Left lung (tissue), 10 donors: Measurements from ENCODE around the gene SLC27A3. TPM values are rescaled to one million over a fixed set of nuclear protein-coding genes. Genes with fewer than 3 reads are reported as not detected.
A peak's percentile ranks its signal among the peaks of the same experiment; 100 is the strongest.

Experiments
- ATAC-seq: fragments of 200-7000 bp; cut with Tn5 transposase; one replicate; pipeline ENCODE4 v1.9.1; 2020; ENCODE audit warnings: moderate library complexity
- DNase-seq, 4 donors: peaks; one replicate each; pipeline ENCODE4 v3.0.0-alpha.2; 2013 to 2020
- H3K27ac ChIP-seq, 2 donors: fragments of 200-600 bp; sonication (generic) in 1 of 2; one replicate each; pipeline versions ENCODE4 v1.5.0 to v1.8.0; 2020 to 2021
- H3K27me3 ChIP-seq, 2 donors: fragments of 200-600 bp; sonication (generic) in 1 of 2; one replicate each; pipeline versions ENCODE4 v1.5.0 to v1.8.0; 2020 to 2021
- H3K36me3 ChIP-seq, 2 donors: fragments of 200-600 bp; sonication (generic) in 1 of 2; one replicate each; pipeline versions ENCODE4 v1.5.0 to v1.8.0; 2020 to 2021
- H3K4me1 ChIP-seq, 2 donors: fragments of 200-600 bp; one replicate each; pipeline ENCODE4 v1.8.0; 2021
- H3K4me3 ChIP-seq, 2 donors: fragments of 200-600 bp; sonication (generic) in 1 of 2; one replicate each; pipeline versions ENCODE4 v1.5.0 to v1.8.0; 2020 to 2021; ENCODE audit warnings: mild to moderate bottlenecking in 1 of 2
- H3K9me3 ChIP-seq, 2 donors: fragments of 200-600 bp; sonication (generic) in 1 of 2; one replicate each; pipeline versions ENCODE4 v1.5.0 to v1.8.0; 2020 to 2021
- intact Hi-C, 2 donors: fragments of 100-400 bp; cut with DNase I; formaldehyde crosslinking; loops; one replicate each; pipeline versions ENCODE4 v1.11.2 to v1.14.2; 2022
- polyA plus RNA-seq, 6 donors: library from polyadenylated mRNA; unstranded; fragments of 120-200 nt; gene quantifications; one replicate each; pipeline ENCODE4 v1.2.1, GENCODE V29; 2013; ENCODE audit not compliant: insufficient read length in 6 of 6
- total RNA-seq, 2 donors: library from RNA; stranded (reverse); fragmentation: NEBNext Ultra II Directional; extraction: Animal tissue kit (Norgen Biotek cat#: 25700); gene quantifications; one replicate each; pipeline ENCODE4 v1.2.1, GENCODE V29; 2021
- TF ChIP-seq, protein P1 (sequence below), 2 donors: fragments of 200-600 bp; sonication (generic) in 1 of 2; IDR thresholded peaks; one replicate each; pipeline versions ENCODE4 v1.5.0 to v1.8.0; 2021; ENCODE audit warnings: antibody characterized with exemption in 2 of 2
- donor health status: DM: no; HTN: yes; CAD: no.
- donor health status: DM: no; HTN: no; CAD: no.

SLC27A3 gene
- total and polyA plus RNA-seq, 8 donors = 32.4 to 68.6 (median 44.0) TPM

DNA sequence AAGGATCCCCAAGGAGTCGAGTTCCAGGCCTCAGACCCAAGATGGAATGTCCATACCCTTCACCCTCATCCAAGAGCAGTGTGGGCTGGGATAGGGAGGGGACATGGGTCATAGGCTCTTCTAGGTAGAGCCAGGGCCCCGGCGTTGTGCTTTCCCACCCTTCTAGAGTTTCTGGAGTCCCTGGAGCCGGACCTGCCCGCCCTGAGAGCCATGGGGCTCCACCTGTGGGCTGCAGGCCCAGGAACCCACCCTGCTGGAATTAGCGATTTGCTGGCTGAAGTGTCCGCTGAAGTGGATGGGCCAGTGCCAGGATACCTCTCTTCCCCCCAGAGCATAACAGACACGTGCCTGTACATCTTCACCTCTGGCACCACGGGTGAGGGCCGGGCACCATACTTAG is 1.1 kb downstream of the SLC27A3 start:
- peak overlapping the region; percentile 68 to 84 for H3K4me3 ChIP-seq
- ATAC-seq = no peak
- H3K36me3 ChIP-seq = peaks cover 0 to 37% of the 10 kb centered on the region in 2 donors
- peak overlapping the region in 1 of 2 donors; percentile 95 for H3K27ac ChIP-seq
- no peaks in the 10 kb centered on the region for H3K27me3 ChIP-seq
- no peaks in the 10 kb centered on the region for H3K9me3 ChIP-seq
- intact Hi-C loops = no loop called here
- TF ChIP-seq, protein P1, sequence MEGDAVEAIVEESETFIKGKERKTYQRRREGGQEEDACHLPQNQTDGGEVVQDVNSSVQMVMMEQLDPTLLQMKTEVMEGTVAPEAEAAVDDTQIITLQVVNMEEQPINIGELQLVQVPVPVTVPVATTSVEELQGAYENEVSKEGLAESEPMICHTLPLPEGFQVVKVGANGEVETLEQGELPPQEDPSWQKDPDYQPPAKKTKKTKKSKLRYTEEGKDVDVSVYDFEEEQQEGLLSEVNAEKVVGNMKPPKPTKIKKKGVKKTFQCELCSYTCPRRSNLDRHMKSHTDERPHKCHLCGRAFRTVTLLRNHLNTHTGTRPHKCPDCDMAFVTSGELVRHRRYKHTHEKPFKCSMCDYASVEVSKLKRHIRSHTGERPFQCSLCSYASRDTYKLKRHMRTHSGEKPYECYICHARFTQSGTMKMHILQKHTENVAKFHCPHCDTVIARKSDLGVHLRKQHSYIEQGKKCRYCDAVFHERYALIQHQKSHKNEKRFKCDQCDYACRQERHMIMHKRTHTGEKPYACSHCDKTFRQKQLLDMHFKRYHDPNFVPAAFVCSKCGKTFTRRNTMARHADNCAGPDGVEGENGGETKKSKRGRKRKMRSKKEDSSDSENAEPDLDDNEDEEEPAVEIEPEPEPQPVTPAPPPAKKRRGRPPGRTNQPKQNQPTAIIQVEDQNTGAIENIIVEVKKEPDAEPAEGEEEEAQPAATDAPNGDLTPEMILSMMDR (IDR thresholded peaks at IDR 0.05) = no peak
- peaks cover 17 to 75% of the 10 kb centered on the region in 2 donors for H3K4me1 ChIP-seq
- no peak for DNase-seq

DNA sequence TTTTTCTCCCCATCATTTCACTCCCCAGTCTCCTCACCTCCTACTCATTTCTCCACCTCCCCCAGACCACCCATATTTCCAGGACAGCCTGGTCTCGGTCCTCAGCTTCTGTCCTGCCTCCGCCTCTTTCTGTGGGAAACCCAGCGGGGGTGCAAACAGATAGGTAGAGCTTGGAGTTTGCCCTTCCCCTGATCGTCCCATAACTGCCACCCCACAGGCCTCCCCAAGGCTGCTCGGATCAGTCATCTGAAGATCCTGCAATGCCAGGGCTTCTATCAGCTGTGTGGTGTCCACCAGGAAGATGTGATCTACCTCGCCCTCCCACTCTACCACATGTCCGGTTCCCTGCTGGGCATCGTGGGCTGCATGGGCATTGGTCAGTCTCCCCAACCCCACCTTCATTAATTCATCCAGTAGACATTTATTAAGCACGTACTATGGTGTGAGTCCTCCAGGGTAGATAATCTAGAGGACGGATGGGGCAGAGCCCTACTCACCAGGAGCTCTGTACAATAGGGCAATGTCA is 1.7 kb downstream of the SLC27A3 start:
- DNase-seq (no peak), ATAC-seq (no peak)
- intact Hi-C loops = no loop called here
- TF ChIP-seq, protein P1 (IDR thresholded peaks at IDR 0.05) = no peak
- Histone ChIP-seq H3K9me3 (no peaks in the 10 kb centered on the region), H3K4me3 (peak overlapping the region in 1 of 2 donors; percentile 84), H3K27ac (no peak overlapping the region), H3K4me1 (peaks cover 17 to 74% of the 10 kb centered on the region in 2 donors), H3K36me3 (peaks cover 0 to 32% of the 10 kb centered on the region in 2 donors), H3K27me3 (no peaks in the 10 kb centered on the region)

DNA sequence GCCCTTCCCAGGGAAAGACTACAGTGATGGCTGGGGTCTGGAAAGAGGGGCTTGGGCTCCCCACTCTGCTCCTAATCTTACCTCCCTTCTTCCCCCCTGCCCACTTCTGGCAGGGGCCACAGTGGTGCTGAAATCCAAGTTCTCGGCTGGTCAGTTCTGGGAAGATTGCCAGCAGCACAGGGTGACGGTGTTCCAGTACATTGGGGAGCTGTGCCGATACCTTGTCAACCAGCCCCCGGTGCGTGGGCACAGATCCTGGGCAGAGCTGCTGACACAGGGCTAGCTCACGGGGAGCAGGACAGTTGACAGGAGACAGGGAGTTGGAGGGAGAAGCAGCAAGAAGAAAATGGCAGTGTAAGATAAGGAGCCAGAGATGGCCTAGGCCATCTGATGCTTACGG is 2.4 kb downstream of the SLC27A3 start:
- intact Hi-C loops = no loop called here

DNA sequence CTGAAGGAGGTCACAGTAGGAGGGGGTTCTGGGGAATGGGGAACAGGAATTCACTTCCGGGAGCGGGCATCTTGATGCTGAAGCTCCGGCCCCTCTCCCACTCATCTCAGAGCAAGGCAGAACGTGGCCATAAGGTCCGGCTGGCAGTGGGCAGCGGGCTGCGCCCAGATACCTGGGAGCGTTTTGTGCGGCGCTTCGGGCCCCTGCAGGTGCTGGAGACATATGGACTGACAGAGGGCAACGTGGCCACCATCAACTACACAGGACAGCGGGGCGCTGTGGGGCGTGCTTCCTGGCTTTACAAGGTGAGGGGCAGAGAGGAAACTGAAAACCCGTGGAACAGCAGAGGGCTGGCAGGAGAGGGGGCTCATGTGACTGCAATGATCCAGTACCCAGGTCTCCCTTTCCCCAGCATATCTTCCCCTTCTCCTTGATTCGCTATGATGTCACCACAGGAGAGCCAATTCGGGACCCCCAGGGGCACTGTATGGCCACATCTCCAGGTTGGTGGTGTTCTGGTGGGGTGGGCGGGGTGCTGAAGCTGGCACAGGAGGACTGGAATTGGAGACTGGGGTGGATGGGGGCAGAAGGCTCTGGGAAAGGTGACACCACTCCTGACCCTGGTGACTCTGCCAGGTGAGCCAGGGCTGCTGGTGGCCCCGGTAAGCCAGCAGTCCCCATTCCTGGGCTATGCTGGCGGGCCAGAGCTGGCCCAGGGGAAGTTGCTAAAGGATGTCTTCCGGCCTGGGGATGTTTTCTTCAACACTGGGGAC is 3.0 kb downstream of the SLC27A3 start:
- ATAC-seq (no peak), DNase-seq (no peak)
- H3K36me3 ChIP-seq = peaks cover 0 to 18% of the 10 kb centered on the region in 2 donors
- no peaks in the 10 kb centered on the region for H3K27me3 ChIP-seq
- intact Hi-C loops = no loop called here
- no peaks in the 10 kb centered on the region for H3K9me3 ChIP-seq
- TF ChIP-seq, protein P1 (IDR thresholded peaks at IDR 0.05) = no peak
- H3K4me3 ChIP-seq = no peak overlapping the region
- peaks cover 21 to 68% of the 10 kb centered on the region in 2 donors for H3K4me1 ChIP-seq
- no peak overlapping the region for H3K27ac ChIP-seq

More for the DNA sequence above, 2.4 kb downstream of the SLC27A3 start:
- Histone ChIP-seq H3K9me3 (no peaks in the 10 kb centered on the region), H3K4me3 (peak overlapping the region in 1 of 2 donors; percentile 84), H3K27me3 (no peaks in the 10 kb centered on the region), H3K4me1 (peaks cover 20 to 70% of the 10 kb centered on the region in 2 donors), H3K27ac (no peak overlapping the region), H3K36me3 (peaks cover 0 to 24% of the 10 kb centered on the region in 2 donors)
- TF ChIP-seq, protein P1 (IDR thresholded peaks at IDR 0.05) = no peak
- ATAC-seq (no peak), DNase-seq (no peak)

DNA sequence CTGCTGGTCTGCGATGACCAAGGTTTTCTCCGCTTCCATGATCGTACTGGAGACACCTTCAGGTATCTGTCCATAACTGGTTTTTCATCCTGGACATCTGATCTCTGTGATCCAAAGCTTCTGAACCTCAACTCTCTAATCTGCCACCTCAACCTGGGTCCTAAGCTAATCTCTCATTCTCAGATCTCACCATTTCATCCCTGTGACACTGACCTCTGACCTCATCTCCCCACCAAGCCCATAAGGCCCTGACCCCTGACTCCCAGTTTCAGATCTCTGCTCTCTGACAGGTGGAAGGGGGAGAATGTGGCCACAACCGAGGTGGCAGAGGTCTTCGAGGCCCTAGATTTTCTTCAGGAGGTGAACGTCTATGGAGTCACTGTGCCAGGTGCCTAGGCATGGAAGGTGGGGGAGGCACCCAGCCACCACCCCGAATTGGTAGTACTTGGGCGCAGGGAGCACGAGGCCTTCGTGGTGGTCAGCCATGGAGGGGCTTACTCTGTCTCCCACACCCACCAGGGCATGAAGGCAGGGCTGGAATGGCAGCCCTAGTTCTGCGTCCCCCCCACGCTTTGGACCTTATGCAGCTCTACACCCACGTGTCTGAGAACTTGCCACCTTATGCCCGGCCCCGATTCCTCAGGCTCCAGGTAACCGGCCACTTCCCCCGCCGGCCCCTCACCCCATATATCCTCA is 3.8 kb downstream of the SLC27A3 start:
- no peak for ATAC-seq
- intact Hi-C loops = no loop called here
- peaks cover 19 to 64% of the 10 kb centered on the region in 2 donors for H3K4me1 ChIP-seq

More for the DNA sequence above, 3.8 kb downstream of the SLC27A3 start:
- peaks cover 0 to 17% of the 10 kb centered on the region in 2 donors for H3K36me3 ChIP-seq
- TF ChIP-seq, protein P1 (IDR thresholded peaks at IDR 0.05) = no peak
- DNase-seq = no peak
- no peaks in the 10 kb centered on the region for H3K27me3 ChIP-seq
- no peak overlapping the region for H3K4me3 ChIP-seq
- H3K27ac ChIP-seq = no peak overlapping the region
- no peaks in the 10 kb centered on the region for H3K9me3 ChIP-seq
